ENCODE measurements around the gene ROCK2.

DNA sequence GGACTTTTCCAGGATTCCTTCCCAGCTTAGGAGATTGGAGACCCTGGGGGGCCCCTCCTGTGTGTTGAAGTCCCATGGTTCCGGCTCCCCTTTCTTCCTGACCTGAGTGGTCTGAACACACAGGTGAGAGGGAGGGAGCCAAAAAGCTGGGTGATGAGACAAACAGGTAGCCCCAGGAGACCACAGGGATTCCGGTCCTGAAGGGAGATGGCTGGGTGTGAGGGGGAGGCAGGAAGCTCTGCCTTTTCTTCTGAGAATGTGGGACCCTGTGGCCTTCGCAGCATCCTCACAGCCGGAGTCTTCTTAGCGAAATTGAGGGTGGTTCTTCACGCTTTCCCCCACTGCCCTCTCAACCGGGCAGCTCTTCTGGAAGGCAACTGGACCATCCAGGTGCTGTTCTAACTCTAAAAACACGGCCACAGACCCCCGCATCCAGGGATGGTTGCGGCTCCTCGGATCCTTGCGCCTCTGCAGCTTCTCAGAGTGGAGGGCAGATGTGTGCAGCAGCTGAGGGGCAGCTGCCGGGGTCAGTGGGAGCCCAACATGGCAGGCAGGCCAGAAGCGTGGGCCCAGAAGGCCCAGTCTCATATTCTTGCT is 184.8 kb downstream of the ROCK2 start:
- TF ChIP-seq EZH2 (IDR thresholded peaks at IDR 0.05; ENCODE audit: low read length, missing control alignments): no peak
- TF ChIP-seq, protein P1, sequence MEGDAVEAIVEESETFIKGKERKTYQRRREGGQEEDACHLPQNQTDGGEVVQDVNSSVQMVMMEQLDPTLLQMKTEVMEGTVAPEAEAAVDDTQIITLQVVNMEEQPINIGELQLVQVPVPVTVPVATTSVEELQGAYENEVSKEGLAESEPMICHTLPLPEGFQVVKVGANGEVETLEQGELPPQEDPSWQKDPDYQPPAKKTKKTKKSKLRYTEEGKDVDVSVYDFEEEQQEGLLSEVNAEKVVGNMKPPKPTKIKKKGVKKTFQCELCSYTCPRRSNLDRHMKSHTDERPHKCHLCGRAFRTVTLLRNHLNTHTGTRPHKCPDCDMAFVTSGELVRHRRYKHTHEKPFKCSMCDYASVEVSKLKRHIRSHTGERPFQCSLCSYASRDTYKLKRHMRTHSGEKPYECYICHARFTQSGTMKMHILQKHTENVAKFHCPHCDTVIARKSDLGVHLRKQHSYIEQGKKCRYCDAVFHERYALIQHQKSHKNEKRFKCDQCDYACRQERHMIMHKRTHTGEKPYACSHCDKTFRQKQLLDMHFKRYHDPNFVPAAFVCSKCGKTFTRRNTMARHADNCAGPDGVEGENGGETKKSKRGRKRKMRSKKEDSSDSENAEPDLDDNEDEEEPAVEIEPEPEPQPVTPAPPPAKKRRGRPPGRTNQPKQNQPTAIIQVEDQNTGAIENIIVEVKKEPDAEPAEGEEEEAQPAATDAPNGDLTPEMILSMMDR (conservative IDR thresholded peaks at IDR 0.05 in 1 of 2, IDR thresholded peaks at IDR 0.05 in 1 of 2; ENCODE audit: low read depth in 1 of 2, low read length in 2 of 2): no peak
